ENCODE measurements around the gene XCL2.

DNA sequence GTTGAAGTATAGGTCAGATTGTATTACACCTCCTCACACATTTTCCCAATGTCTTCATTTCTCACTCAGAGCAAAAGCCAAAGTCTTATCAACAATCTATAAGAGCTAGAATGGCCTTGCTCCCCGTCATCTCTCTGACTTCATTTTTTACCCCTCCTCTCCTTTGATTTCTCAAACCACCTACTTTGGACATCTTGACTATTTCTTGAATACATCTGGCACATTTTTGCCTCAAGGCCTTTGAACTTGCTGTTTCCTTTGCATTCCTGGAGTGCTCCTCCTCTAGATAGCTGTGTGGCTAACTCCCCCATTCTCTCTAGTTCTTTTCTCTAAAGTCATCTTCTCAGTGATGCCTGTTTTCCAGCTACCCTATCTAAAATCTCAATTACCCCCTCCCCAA is 7.2 kb upstream of the XCL2 start:
- TF ChIP-seq JUND (IDR thresholded peaks at IDR 0.05): no peak
- TF ChIP-seq, protein P1, sequence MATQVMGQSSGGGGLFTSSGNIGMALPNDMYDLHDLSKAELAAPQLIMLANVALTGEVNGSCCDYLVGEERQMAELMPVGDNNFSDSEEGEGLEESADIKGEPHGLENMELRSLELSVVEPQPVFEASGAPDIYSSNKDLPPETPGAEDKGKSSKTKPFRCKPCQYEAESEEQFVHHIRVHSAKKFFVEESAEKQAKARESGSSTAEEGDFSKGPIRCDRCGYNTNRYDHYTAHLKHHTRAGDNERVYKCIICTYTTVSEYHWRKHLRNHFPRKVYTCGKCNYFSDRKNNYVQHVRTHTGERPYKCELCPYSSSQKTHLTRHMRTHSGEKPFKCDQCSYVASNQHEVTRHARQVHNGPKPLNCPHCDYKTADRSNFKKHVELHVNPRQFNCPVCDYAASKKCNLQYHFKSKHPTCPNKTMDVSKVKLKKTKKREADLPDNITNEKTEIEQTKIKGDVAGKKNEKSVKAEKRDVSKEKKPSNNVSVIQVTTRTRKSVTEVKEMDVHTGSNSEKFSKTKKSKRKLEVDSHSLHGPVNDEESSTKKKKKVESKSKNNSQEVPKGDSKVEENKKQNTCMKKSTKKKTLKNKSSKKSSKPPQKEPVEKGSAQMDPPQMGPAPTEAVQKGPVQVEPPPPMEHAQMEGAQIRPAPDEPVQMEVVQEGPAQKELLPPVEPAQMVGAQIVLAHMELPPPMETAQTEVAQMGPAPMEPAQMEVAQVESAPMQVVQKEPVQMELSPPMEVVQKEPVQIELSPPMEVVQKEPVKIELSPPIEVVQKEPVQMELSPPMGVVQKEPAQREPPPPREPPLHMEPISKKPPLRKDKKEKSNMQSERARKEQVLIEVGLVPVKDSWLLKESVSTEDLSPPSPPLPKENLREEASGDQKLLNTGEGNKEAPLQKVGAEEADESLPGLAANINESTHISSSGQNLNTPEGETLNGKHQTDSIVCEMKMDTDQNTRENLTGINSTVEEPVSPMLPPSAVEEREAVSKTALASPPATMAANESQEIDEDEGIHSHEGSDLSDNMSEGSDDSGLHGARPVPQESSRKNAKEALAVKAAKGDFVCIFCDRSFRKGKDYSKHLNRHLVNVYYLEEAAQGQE (IDR thresholded peaks at IDR 0.05; ENCODE audit: low read depth): no peak
- no peak for TF ChIP-seq ELF1 (IDR thresholded peaks at IDR 0.05; ENCODE audit: borderline replicate concordance, low read depth)
- TF ChIP-seq CTCF (IDR thresholded peaks at IDR 0.05 in 2 of 3, conservative IDR thresholded peaks at IDR 0.05 in 1 of 3; ENCODE audit: borderline replicate concordance in 1 of 3, insufficient read depth in 1 of 3, low read depth in 2 of 3, low read length in 2 of 3): no peak

Data from HCT116 (cell line).